Right cardiac atrium (tissue), 5 donors: Measurements from ENCODE around the gene LAMTOR4. TPM values are rescaled to one million over a fixed set of nuclear protein-coding genes. Genes with fewer than 3 reads are reported as not detected.

Experiments
- ATAC-seq, 2 donors: fragments of 200-7000 bp; cut with Tn5 transposase; one replicate each; pipeline versions ENCODE4 v1.8.0 to v1.9.1; 2020; ENCODE audit warnings: moderate library complexity in 2 of 2, mild to moderate bottlenecking in 1 of 2
- DNase-seq, 3 donors: peaks; one replicate each; pipeline ENCODE4 v3.0.0-alpha.2; 2020
- H3K27ac ChIP-seq: one replicate; pipeline ENCODE4 v1.5.1; 2013; ENCODE audit warnings: mild to moderate bottlenecking, low read length, control low read depth, moderate library complexity
- H3K27me3 ChIP-seq: one replicate; pipeline ENCODE4 v1.6.1; 2013; ENCODE audit not compliant: control insufficient read depth, insufficient read depth
- H3K4me1 ChIP-seq: one replicate; pipeline ENCODE4 v1.6.1; 2013; ENCODE audit warnings: low read length; ENCODE audit not compliant: control insufficient read depth, insufficient read depth
- H3K4me3 ChIP-seq: one replicate; pipeline ENCODE4 v1.5.1; 2013; ENCODE audit warnings: low read length, control low read depth
- H3K9me3 ChIP-seq: one replicate; pipeline ENCODE4 v1.6.1; 2013; ENCODE audit warnings: low read length; ENCODE audit not compliant: control insufficient read depth
- WGBS: extraction: QIAGEN DNeasy Blood & Tissue Kit; methylation state at CpG from one replicate; pipeline ENCODE4 v1.1.7; 2013; 5-methylcytosine and 5-hydroxymethylcytosine counted together
- intact Hi-C, 4 donors: fragments of 100-400 bp; cut with DNase I; formaldehyde crosslinking; loops; one replicate each; pipeline versions ENCODE4 v1.11.0 to v1.14.0; 2022 to 2023
- polyA plus RNA-seq: library from polyadenylated mRNA; stranded (reverse); fragments of 200-250 nt; gene quantifications from one replicate; pipeline ENCODE4 v1.2.3, GENCODE V29; 2013
- total RNA-seq, 4 donors: library from RNA; stranded (reverse); fragmentation: NEBNext Ultra II Directional; extraction: Animal tissue kit (Norgen Biotek cat#: 25700); gene quantifications; one replicate each; pipeline ENCODE4 v1.2.1, GENCODE V29; 2021
- donor health status: healthy with polysubstance abuse.
- donor health status: DM: no; HTN: yes; CAD: no.
- donor health status: DM: no; HTN: no; CAD: no.
- donor health status: DM: no; HTN: yes; CAD: no; lungs with severe emphysema.
- donor health status: DM: yes; HTN: yes; CAD: no.

LAMTOR4 gene
- total and polyA plus RNA-seq, 5 donors = 88.7 to 193 (median 118) TPM

DNA sequence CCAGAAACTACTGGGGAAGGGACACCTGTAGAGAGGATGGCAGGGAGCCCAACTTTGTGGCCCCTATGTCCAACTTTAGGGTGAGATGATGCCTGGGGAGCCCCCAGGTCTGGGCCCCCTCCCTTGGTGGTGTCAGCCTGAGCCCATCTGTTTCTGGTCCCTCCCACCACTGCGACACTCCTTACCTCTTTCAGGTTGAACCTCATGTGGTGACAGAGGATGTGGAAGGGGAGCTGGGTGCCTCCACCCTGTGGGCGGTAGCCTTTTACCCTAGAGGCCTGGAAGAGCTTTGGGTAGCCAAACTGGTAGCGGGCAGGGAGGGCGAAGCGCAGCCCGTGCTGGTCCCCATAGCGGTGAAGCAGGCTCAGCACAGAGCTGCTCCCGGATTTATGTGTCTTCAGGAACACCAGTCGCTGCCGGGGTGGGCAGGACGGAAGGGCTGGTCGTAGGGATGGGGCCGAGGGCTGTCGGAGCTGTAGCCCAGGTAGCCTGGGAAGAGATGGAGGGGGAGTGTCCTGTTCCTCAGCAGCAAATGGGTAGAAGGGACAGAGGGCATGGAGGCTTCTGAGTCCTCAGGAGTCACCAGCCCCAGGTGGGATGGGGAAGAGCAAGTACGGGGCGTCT lies 17.7 kb downstream of the LAMTOR4 start:
- 79% methylated on average over 16 of the region's 16 CpGs for WGBS

DNA sequence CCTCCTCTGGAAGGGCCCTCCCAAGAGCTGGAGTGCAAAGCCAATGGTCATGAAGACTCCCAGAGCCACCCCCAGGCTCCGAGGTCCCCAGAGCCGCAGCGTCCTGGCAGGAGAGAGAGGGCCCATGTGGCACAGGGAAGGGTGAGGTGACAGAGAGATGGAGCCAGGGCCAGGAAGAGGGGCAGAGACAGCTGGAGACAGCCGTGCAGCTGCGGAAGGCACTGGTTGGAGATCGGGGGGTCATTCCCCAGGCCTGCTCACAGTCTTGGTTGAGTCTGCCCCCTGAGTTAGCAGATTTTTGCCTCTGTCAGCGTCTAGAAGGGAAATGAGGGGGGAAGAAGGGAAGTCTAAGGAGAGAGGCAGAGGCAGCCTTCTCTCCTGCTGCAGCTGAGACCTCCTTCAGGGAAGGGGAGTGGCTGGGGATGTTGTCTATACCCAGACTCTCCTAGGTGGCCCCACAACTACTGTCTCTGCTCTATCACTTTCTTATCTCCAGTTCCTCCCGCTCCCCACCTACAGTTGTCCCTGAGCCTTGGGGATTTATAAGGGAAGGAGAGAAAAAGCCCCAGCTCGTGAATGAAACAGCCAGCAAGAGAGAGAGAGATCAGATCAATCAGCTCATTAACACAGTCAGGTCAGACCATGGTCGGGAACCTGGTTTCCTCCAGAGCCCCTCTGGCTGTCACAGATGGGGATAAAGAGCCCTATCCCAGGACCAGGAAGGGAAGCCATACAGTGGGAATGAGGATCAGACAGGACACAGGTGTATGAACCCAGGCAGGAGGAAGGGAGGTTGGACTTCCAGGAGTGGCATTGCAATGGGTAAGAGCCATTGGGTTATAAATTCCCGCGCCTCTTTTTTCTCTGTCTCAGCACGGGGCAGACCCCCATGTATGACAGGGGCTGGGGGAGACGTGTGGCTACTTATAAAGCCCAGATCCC lies 18.5 kb downstream of the LAMTOR4 start:
- Histone ChIP-seq H3K9me3 (no peaks in the 10 kb centered on the region), H3K27me3 (no peaks in the 10 kb centered on the region), H3K27ac (no peak overlapping the region), H3K4me1 (peaks cover 3% of the 10 kb centered on the region), H3K4me3 (peak overlapping the region; percentile 61)
- WGBS = 38% methylated on average over 14 of the region's 14 CpGs
- intact Hi-C loops = no loop called here
- ATAC-seq = no peak
- no peak for DNase-seq

More for the DNA sequence above, 17.7 kb downstream of the LAMTOR4 start:
- DNase-seq (no peak), ATAC-seq (no peak)
- Histone ChIP-seq H3K9me3 (no peaks in the 10 kb centered on the region), H3K4me1 (peaks cover 3% of the 10 kb centered on the region), H3K4me3 (no peak overlapping the region), H3K27ac (no peak overlapping the region), H3K27me3 (no peaks in the 10 kb centered on the region)
- intact Hi-C loops = no loop called here

DNA sequence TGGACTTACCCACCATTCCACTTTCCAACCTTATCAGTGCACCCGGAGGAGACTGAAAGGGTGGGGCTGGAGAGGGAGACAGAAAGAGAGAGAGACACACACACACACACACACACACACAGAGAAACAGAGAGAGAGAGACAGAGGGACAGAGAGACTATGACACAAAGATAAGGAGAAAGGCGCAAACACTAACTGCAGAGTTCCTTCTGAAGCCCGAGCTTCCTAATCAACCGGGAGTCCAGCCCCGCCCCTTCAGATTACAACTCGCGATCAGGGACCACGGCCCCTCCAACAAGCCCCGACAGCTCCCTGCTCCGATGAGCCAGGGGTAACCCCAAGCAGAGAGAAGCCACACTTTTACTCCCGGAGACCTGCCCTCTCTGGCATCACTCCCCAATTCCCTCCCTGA lies 19.2 kb downstream of the LAMTOR4 start:
- ATAC-seq = peak; percentile 44 to 60
- no peak for DNase-seq
- under 1% methylated on average over 11 of the region's 11 CpGs for WGBS
- no peaks in the 10 kb centered on the region for H3K9me3 ChIP-seq
- H3K27me3 ChIP-seq = no peaks in the 10 kb centered on the region
- peak overlapping the region; percentile 61 for H3K4me3 ChIP-seq
- intact Hi-C loops = no loop called here
- peaks cover 3% of the 10 kb centered on the region for H3K4me1 ChIP-seq
- H3K27ac ChIP-seq = peak overlapping the region; percentile 56

DNA sequence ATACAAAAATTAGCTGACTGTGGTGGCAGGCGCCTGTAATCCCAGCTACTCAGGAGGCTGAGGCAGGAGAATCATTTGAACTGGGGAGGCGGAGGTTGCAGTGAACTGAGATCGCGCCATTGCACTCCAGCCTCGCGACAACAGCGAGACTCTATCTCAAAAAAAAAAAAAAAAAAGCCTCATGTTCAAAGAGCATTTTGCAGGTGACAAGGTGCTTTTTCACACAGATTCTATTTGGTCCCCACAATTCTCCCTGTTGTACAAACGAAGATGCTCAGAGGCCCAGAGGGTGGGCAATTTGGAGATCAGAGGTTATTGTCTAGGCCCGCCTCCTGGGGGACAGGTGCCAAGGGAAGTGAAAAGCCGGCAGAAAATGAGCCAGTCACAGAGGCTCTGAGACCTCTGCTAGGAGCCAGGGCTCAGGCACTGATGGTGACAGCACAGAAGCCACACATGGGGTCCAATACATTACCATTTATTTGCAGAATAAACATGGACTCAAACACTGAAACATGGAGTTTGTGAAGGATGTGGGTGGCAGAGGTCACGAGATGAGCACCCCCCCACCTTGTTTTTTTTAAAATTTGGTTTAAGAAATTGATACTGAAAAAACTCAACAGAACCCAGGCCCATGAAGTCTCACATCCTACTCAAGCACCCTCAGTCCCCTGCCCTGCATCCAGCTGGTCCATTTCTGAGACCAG lies 20.6 kb downstream of the LAMTOR4 start:
- H3K4me3 ChIP-seq = no peak overlapping the region
- H3K27me3 ChIP-seq = no peaks in the 10 kb centered on the region
- no peaks in the 10 kb centered on the region for H3K9me3 ChIP-seq
- H3K27ac ChIP-seq = no peak overlapping the region
- ATAC-seq (no peak), DNase-seq (no peak)
- intact Hi-C loops = no loop called here
- peaks cover 3% of the 10 kb centered on the region for H3K4me1 ChIP-seq
- WGBS = 89% methylated on average over 11 of the region's 11 CpGs

DNA sequence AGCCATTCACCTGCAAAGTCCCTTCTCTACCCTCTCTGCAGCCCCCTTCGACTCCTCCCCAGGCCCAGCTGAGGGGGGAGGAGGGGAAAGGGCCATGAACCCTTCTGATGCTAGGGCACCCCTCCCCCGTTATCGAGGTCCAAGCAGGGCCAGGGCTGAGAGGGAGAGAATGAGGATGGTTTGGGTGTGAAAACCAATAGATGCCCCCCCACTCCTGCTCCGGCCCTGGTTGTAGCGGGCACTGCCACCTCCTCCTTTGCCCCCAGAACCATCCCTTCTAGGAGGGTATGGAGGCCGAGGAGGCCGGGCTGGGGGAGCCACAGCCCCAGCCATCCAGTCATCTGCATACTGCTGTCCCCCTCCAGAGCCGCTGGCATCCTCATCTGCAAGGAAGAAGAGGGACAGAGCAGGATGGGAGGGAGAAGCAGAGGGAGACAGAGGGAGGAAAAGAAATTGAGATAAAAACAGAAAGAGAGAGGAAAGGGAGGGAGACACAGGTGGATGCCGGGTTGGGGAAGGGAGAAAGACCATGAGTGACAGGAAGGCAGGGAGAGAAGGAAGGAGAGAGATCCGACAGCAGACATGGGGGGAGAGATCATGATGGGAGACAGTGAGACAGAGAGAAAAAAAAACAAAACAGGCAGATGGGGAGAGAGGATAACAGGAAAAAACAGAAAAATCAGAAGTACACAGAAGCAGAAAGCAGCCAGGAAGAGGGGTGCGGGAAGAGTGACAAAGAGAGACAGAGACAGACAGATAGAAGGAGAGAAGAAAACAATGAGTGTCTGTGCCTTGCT lies 21.6 kb downstream of the LAMTOR4 start:
- intact Hi-C loops = no loop called here
- WGBS = 90% methylated on average over 11 of the region's 11 CpGs
- DNase-seq (no peak), ATAC-seq (no peak)
- Histone ChIP-seq H3K9me3 (no peaks in the 10 kb centered on the region), H3K4me3 (no peak overlapping the region), H3K4me1 (peaks cover 3% of the 10 kb centered on the region), H3K27ac (no peak overlapping the region), H3K27me3 (no peaks in the 10 kb centered on the region)

DNA sequence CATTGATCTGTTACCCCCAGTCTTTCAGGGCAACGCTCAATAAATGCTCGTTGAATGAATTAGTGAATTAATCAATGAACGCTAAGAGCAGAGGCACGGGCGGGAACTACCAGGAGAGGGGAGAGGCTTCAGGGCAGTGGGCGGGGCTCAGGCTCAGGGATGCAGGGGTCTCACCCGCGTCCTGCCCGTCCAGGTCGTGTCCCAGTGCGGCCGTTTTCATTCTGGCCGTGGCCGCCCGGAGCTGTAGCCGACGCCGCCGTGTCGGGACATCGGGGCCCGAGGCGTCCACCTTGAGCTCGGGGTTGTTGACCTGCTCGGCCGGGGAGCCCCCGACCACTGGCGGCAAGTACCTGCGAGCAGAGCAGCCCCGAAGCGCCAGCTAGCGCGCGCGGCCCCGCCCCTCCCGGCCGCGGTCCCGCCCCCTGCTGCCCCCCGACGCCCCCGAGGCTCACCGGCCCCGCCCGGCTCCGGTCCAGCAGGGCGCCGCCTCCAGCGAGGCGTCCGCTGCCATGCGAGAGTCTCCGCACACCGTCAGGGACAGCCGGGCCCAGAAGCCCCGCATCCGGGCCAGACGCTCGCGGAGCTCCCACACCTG lies 22.5 kb downstream of the LAMTOR4 start:
- Histone ChIP-seq H3K9me3 (no peaks in the 10 kb centered on the region), H3K27ac (no peak overlapping the region), H3K4me3 (peak overlapping the region; percentile 53), H3K27me3 (no peaks in the 10 kb centered on the region), H3K4me1 (peaks cover 3% of the 10 kb centered on the region)
- DNase-seq (peak in 1 of 3 donors; percentile 68), ATAC-seq (peak in 1 of 2 donors; percentile 33)
- intact Hi-C loops = no loop called here
- 13% methylated on average over 61 of the region's 61 CpGs for WGBS

DNA sequence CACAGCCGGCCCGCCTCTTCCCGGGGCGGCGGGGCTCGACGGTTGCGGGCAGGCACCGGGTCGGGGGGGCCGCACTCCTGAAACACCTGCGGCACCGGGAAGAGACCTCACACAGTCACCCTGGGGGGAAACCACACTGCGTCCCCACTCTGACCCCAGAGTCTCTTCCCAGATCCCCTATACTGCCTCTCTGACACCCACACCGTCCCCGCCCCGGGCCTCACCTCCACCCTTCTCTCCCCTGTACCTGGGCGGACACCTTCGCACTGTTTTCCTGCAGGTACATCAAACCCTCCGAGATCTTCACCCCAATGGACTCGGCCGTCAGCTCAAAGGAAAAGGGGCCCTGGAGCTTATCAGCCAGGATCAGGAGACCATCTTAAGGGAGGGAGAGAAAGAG lies 23.1 kb downstream of the LAMTOR4 start:
- intact Hi-C loops = no loop called here
- H3K27me3 ChIP-seq = no peaks in the 10 kb centered on the region
- 39% methylated on average over 22 of the region's 22 CpGs for WGBS

DNA sequence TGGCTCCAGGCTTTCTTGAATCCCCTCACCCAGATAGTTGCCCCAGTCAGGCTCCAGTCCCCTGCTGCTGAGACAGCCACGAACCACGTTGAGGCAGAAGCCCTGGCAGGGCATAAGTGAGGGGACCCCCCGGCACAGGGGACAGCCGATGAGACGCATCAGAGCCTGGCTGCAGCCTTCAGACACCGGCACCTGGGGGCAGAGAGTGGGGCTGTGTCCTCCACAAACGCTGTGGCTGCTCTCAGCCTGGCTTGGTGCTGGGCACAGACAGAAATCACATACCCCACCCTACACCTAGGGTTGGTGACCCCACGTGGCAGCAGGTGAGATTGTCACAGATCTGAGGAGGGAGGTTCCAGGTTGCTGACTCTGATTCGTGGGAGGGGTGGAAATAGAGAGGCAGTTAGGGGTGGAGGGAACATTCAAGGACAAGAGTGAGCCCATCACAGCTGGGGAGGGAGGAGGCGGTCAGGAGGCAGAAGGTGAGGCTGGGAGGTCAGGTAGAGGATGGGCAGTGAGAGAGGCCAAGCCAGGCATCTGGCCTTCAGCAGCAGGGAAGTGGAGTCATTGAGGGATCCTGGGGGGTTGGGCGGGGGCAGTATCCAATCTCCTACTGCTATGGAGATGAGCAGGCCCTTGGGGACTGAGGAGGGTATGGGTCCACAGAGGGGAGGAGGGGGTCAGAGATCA lies 25.2 kb downstream of the LAMTOR4 start:
- no peak overlapping the region for H3K4me3 ChIP-seq
- H3K27me3 ChIP-seq = no peaks in the 10 kb centered on the region
- ATAC-seq = no peak
- no peaks in the 10 kb centered on the region for H3K9me3 ChIP-seq
- H3K27ac ChIP-seq = no peak overlapping the region
- intact Hi-C loops = no loop called here
- DNase-seq = no peak
- no peaks in the 10 kb centered on the region for H3K4me1 ChIP-seq
- WGBS = 93% methylated on average over 11 of the region's 11 CpGs

More for the DNA sequence above, 23.1 kb downstream of the LAMTOR4 start:
- Histone ChIP-seq H3K9me3 (no peaks in the 10 kb centered on the region), H3K4me1 (peaks cover 3% of the 10 kb centered on the region), H3K27ac (no peak overlapping the region), H3K4me3 (peak overlapping the region; percentile 53)
- no peak for ATAC-seq
- no peak for DNase-seq

DNA sequence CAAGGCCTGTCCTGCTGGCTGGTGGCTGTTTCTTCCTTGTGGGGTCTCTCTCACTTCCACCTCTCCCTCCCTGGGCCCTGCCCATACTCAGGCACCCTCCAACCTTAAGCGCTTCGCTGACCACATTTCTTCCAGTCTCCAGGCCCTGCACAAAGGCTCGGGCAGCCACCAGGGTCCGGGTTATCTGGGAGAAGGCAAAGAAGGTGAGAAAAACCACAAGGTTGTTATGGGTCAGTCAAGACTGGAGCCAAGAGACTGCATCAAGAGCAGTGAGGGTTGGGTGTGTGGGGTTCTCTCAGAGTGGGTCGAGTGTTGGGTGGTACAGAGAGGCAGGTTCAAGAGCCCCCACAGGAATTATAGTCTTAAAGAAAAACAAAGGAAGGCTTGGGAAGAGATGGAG lies 25.9 kb downstream of the LAMTOR4 start:
- H3K27ac ChIP-seq = no peak overlapping the region
- no peaks in the 10 kb centered on the region for H3K27me3 ChIP-seq
- no peak overlapping the region for H3K4me3 ChIP-seq
- no peak for ATAC-seq
- intact Hi-C loops = no loop called here
- H3K9me3 ChIP-seq = no peaks in the 10 kb centered on the region
- 89% methylated on average over 5 of the region's 5 CpGs for WGBS
- no peaks in the 10 kb centered on the region for H3K4me1 ChIP-seq
- no peak for DNase-seq
